HG02571 (cell line): ENCODE data around the gene FAM219A.

Experiments
- ATAC-seq: cut with Tn5 transposase; IDR thresholded peaks from one replicate; pipeline ENCODE4 v1.9.1; 2021; ENCODE audit warnings: mild to moderate bottlenecking, moderate library complexity; ENCODE audit not compliant: unreplicated experiment

Gene FAM219A, protein sequence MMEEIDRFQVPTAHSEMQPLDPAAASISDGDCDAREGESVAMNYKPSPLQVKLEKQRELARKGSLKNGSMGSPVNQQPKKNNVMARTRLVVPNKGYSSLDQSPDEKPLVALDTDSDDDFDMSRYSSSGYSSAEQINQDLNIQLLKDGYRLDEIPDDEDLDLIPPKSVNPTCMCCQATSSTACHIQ

DNA sequence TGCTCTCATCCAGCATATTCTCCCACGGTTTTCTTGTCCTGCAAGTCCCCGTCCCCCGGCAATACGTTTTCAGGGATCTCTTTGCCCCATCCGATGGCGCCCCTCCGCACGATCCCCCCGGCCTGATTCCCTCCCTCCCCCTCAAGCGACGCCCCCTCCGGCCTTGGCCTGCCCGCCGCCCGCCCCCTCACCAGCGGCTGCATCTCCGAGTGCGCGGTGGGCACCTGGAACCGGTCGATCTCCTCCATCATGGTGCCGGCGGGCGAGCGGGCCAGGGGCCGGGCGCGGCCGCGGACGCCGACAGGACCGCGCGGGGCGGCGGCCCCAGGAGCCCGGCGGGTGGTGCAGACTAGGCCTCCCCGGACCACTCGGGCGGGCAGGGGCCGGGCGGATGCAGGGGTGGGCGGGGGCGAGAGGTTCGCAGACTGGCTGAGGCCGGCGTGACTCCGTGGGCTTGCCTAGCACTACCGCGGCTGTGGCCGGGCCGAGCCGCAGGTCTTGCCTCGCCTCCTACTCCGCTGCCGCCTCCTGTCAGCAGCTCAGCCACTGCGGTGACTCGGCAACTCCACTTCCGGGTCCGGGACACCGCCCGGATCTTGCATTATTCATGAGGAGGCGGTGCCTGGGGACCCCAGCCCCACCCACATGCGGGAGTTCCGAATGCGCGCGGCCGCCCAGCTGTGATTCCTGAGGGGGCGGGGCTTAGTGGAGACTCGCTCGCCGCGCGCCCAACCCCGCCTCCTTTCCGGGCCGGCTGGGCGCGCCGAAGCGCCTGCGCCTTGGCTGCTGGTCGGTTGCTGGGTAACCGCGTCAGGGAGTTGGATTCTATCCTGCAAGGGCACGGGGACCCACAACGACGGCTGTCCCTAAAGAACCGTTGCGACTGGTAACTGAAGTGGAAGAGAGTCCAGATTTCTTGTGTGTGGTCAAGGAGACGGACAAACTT lies at the start of gene FAM219A, which contains the start of gene DNAI1:
Gene FAM219A, minus strand, starts transcription at position 558 of the 946 bp plus-strand sequence. Its CDS starts 307 bp downstream, at position 251.
Gene DNAI1, plus strand, starts transcription at position 793 of the 946 bp plus-strand sequence. CDS start 201 bp downstream, outside the sequence.
- peak; percentile 94 for ATAC-seq

DNA sequence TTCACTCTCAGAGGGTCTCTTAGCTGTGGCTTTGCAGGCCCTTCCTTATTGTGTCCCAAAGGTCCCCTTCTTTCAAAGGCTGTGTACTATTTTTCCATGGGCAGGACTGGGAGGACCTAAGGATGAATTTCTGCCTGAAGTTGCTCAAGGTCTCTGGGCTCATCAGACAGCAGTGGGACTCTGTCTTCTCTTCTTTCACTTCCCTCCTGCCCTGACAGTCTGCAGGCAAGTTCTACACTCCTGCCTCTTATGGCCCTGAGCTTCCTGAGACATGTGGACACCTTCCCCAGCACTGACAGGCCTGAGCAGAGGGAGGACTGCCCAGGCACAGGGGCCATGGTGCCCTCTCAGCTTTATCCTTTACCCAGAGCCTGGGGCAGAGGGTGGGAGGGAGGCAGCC lies 49.6 kb upstream of the FAM219A start:
- ATAC-seq: no peak

DNA sequence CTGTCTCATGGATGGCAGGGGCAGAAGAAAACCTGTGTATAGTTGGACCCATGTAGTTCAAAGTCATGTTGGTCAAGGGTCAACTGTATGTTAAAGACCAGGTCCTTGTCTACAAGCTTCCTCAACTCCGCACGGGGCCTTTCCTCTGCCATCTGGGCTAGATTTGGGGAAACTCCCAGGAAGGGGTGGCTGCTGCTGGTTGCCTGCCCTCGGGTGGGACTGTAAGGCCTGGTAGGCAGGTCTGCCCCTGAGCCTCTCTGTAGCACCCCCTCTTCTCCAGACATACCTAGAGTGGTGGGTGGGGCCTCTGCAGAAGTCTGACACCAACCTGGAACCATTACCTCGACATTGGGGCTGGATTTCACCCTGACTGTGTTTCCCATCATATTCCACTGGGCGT lies 49.2 kb upstream of the FAM219A start:
- ATAC-seq: no peak

DNA sequence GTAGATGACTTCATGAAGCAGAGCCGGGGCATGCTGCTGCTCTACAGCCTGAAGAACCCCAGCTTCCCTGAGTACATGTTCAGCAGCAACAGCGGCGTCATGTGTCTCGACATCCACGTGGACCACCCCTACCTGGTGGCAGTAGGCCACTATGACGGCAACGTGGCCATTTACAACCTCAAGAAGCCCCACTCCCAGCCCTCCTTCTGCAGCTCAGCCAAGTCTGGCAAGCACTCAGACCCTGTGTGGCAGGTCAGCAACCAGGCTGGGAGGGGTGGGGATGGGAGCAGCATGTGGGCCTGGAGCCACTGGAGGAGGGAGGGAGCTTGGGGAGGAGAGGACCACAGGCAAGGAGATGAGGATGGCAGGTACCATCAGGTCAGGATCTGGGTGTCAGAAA lies 48.3 kb upstream of the FAM219A start:
- ATAC-seq: no peak

DNA sequence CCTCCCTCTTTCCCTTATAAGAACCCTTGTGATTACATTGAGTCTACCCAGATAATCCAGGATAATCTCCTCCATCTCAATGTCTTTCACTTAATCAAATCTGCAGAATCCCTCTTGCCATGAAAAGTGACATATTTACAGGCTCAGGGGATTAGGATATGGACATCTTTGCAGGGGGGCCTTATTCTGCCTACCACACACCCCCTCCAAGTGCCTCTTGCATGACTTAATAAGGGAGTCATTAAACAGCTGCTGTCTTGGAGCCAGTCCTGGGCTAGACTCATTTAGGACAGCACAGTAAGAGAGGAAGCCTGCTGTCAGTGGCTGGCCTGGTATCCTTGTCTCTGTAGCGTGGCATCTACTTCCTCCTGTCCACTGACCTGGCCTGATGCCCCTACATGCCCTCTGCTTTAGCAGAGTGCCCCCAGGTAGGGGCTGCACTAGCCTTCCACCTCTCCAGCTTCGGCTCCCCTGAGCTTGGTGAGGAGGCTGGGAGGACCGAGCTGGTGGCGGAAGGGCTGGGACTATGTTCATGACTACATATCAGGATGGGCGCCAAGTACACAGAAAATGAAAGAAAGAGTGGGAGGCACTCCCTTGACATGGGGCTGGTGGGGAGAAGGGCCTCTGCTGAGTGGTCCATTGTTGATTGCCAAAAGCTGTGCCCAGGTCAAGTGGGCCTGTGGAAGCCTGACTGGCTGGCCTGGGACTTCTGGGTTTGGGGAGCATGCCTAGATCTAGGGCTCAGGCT lies 47.2 kb upstream of the FAM219A start:
- ATAC-seq: no peak

DNA sequence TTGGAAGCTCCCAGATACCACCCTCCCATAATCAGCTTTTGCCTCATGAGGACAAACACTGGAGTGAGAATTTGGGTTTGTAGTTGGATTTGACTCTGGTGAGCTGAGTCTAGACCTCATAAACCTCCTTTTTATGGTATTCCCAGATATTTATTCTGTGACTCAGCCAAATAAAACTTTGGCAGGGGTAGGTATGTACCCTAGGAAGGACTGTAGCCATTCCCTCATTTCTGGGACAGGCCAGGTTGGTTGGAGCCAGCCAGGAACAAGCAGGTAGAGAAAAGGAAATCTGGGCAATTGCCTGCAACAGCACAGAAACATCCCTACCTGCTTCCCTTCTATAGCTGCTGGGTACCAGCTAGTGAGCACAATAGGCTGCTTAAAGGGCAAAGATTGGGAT lies 45.0 kb upstream of the FAM219A start:
- ATAC-seq: no peak

DNA sequence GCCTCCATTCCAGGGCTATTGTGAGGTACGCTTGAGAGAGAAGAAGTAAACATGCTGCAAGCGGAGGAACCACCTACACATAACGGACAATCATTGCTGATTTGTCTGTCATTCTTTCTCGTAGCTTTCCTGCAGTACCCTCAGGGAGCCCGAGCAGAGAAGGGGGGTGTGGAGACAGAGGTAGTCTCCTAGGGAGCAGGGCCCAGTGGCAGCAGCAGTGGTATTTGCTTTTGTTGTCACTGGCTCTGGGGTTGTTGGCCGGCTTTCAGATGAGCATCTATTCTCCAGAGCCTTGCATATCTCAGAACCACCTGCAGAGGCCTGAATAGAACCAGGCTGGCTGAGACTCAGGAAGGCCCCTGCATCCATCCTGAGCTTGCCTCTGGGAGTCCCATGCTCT lies 44.5 kb upstream of the FAM219A start:
- ATAC-seq: no peak

DNA sequence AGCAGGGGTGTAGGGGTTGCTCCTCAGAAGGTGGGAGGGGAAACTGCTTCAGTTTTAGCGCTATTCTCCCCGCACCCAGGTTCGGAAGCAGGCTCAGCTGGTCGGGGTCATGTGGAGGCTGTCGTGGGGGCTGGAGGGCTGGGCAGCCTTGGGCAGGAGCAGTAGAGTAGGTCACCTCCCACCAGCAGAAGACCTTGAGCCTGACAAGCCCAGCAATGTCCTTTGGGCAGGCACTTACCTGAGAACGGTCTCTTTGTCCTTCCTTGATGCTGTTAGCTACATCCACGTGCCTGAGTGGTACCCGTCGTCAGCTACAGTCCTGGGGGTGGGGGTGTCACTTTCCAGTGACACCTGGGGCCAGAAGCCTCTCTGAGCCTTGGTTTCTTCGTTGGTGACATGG lies 44.1 kb upstream of the FAM219A start:
- ATAC-seq: no peak

GRCh38 chr9:34501889-34502425 lies 43.6 kb upstream of the FAM219A start:
- no peak for ATAC-seq

GRCh38 chr9:34501372-34501771 lies 43.0 kb upstream of the FAM219A start:
- ATAC-seq: no peak

DNA sequence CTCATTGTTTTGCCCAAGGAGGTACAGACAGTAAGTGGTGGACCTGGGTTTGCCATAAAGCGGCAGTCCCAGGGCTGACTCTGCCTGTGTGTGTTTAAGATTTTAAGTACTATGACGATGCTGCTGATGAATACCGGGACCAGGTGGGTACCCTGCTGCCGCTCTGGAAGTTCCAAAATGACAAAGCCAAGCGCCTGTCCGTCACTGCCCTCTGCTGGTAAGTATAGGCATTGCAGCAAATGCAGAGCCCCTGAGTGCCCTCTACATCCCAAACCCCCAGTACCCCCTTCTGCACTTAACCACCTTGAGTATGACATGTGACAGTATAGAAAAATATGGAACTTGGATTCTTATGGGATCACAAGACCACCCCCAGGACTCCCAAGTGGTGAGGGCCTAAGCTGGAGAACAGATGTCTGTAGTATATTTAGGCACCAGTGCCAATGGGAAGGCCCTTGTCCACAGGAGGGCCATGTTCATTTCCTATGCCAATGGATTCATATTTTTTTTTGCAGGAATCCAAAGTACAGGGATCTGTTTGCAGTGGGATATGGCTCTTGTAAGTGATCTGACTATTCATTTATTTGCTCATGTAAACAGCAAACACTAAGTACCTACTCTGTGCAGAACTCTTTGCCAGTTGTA lies 42.4 kb upstream of the FAM219A start:
- no peak for ATAC-seq

DNA sequence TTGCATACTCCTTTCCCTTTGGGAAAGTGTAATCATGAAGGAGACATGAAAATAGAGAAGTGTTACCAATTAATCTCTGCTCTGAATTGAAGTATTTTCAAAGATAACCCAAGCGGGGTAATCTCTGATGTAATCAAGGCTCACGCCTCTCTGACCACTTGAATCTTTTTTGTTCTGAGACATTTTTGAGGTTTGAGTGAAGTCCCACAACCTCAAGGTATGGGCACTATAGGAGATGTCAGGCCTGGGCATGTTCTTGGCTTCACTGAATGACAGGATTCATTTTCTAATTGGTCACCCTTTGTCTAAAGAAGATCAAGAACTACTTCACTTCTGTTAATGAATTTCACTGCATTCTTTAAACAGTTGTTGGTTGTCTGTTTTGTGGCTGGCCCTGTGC lies 40.7 kb upstream of the FAM219A start:
- ATAC-seq: no peak

GRCh38 chr9:34498553-34498952 lies 40.2 kb upstream of the FAM219A start:
- no peak for ATAC-seq

DNA sequence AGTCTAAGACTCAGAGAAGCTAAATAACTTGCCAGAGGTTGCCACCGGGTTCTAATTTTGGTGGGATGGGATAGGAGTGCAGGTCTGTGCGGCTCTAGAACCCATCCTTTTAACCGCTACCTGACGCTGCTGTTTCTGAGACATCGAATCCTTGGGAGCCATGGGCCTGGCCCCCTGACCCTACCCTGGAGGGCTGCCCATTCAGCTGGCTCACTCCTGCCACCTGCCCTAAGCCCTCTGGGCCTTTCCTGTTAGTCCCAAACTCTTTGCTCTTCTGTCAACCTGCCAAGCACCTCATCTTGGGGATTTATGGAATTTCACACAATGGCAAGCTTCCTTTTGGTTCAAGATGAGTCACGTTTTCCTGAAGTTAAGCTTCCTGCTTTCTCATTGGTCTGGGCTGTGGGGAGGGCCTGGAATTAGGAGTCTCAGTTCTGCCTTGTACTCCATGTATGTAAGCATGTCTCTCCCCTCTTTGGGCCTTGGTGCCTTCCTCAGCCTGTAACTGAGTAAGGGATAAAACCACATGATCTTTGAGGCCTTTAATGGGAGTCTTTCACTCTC lies 37.9 kb upstream of the FAM219A start:
- no peak for ATAC-seq

GRCh38 chr9:34493972-34494535 lies 35.7 kb upstream of the FAM219A start:
- ATAC-seq: no peak

GRCh38 chr9:34492051-34492450 lies 33.7 kb upstream of the FAM219A start:
- no peak for ATAC-seq

GRCh38 chr9:34491596-34491995 lies 33.2 kb upstream of the FAM219A start:
- no peak for ATAC-seq

DNA sequence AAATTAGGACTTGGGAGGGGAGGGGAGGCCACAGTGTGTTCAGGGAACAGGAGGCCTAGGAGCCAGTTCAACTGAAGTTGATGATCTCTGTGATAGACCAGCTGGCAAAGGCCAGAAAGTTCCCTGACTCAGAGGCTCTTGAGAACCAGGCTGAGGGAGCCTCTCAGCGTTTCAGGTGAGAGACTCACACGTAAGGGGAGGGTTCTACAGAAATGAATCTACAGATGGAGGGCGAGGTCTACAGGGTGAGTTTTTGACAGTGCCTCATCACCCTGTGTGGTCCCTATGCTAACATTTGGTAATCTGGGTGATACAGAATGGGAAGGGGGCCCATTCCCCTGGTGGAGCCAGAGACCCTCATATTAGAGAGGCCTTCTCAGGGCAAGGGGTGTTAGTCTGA lies 32.4 kb upstream of the FAM219A start:
- ATAC-seq: no peak

GRCh38 chr9:34490360-34490759 lies 32.0 kb upstream of the FAM219A start:
- ATAC-seq: no peak

DNA sequence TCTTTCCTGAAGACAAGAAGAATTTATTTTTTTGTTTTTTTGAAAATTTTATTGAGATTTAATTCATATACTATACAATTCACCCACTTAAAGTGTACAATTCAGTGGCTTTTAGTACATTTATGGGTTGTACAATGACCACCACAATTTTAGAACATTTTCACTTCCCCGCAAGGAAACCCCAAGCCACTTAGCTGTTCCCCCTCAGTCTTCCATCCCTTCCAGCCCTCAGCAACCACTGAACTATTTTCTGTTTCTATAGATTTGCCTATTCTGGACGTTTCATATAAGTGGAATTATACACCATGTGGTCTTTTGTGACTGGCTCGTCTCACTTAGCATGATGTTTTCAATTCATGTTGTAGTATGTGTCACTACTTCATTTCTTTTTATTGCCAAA lies 28.2 kb upstream of the FAM219A start:
- ATAC-seq: no peak
